OCI-M2 (cell line): ENCODE measurements around the gene TRDMT1.

ENCODE experiments used
- DNase-seq: peaks from one replicate; lab custom pipeline; 2025; ENCODE audit not compliant: unreplicated experiment; lab: John Stamatoyannopoulos, UW

Gene TRDMT1, protein sequence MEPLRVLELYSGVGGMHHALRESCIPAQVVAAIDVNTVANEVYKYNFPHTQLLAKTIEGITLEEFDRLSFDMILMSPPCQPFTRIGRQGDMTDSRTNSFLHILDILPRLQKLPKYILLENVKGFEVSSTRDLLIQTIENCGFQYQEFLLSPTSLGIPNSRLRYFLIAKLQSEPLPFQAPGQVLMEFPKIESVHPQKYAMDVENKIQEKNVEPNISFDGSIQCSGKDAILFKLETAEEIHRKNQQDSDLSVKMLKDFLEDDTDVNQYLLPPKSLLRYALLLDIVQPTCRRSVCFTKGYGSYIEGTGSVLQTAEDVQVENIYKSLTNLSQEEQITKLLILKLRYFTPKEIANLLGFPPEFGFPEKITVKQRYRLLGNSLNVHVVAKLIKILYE

GRCh38 chr10:17200912-17201793 lies at the start of gene TRDMT1:
TRDMT1 (minus strand) TSS chr10:17201672; CDS start chr10:17201634, 38 bp downstream.
- no peak for DNase-seq

DNA sequence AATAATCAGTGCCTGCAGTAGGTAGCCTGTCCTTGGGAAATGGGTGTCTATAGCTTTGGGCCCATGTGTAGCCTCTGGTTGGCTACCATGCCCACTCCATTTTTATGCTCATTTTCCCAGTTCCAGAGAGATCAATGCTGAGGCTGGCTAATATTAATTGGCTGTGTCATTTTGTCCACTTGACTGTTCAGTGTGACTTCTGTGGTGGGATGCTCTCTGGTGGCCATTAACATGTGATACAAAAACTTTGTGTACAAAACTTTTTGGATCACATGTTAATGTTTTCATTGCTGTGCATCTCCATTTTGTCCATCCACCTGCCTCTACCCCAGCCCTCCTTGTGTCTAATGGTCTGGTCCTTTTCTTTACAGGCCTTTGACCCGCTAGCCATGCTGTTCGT lies 49.3 kb upstream of the TRDMT1 start:
- no peak for DNase-seq

GRCh38 chr10:17249820-17250219 lies 48.3 kb upstream of the TRDMT1 start:
- no peak for DNase-seq

DNA sequence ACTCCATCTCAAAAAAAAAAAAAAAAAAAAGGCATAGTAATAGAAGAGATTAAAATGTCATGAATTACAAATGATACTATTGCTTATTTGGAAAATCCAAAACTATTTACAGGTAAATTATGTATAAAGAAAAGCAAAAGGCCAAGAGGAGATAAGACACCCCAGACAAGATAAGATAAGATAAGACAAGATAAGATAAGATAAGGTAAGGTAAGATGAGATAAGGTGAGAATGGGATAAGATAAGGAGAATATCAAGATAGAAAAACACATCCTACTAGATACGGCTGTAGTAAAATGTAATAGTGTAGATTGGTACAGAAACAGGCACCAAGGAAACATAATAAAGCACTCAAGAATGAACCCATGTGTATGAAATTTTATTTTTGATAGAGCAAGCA lies 47.5 kb upstream of the TRDMT1 start:
- no peak for DNase-seq

DNA sequence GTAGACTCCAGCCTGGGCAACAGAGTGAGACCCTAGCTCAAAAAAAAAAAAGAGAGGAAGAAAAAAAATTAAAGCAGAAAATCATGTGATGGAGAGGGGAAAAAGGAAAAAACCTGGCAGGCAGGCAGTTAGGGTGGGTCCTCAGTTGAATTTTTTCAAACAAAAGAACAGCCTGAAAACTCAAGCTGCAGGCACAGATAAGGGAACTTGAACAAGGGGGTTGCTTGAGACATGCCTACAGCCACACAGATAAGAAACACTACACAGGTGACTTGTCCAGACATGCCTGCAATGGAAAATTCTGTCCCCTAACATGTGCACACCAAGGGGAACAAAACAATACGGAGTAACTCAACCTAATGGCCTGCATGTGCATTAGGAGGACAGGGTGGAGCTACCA lies 45.7 kb upstream of the TRDMT1 start:
- DNase-seq: no peak

- no peak for DNase-seq
These were observed 43.4 kb upstream of the TRDMT1 start for GRCh38 chr10:17244700-17245365.

GRCh38 chr10:17241611-17242333 lies 40.3 kb upstream of the TRDMT1 start:
- no peak for DNase-seq

- no peak for DNase-seq
These were observed 39.1 kb upstream of the TRDMT1 start for GRCh38 chr10:17240616-17241015.

DNA sequence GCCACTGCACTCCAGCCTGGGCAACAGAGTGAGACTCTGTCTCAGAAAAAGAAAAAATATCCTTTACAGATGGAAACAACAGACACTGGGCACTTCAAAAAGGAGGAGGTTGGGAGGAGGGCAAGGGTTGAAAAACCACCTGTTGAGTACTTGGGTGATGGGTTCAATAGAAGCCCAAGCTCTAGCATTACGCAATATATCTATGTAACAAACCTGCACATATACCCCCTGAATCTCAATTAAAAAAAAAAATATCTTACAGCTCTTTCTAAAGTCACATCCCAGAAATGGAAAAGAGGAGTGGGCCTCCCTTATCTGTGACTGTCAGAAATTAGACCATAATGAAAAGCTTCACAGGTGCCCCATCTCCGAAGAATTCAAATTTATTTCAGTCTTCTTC lies 38.6 kb upstream of the TRDMT1 start:
- DNase-seq: no peak

- no peak for DNase-seq
These were observed 38.0 kb upstream of the TRDMT1 start for GRCh38 chr10:17239345-17240085.

DNA sequence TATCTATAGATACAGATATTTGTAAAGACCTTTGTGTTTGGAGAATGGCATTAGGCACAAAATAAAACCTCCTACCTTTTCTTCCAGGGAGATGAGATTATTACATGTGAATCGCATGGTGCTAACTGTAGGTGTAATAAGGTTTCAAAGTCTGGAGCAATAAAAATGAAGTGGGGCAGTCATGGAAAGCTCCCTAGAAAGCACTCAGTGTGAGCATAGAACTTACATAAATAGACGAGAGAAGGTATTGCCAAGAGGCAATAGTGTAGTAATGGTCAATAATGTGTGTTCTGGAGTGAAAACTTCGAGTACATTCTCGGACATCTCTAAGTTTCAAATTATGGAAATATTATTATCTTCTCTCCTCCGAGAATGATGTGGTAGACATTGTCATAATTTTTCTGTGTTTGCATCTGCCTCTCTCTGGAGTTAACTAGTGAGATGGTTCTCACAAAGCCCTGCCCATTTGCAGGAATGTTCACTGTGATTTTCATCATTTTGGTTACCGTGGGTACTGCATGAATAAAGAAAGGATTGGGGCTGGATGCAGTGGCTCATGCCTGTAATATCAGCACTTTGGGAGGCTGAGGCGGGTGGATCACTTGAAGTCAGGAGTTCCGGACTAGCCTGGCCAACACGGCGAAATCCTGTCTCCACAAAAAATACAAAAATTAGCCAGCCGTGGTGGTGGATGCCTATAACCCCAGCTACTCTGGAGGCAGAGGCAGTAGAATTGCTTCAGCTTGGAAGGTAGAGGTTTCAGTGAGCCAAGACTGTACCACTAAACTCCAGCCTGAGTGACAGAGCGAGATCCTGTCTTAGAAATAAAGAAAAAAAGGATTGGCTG lies 37.2 kb upstream of the TRDMT1 start:
- no peak for DNase-seq

- DNase-seq: no peak
These were observed 36.5 kb upstream of the TRDMT1 start for GRCh38 chr10:17237915-17238444.

DNA sequence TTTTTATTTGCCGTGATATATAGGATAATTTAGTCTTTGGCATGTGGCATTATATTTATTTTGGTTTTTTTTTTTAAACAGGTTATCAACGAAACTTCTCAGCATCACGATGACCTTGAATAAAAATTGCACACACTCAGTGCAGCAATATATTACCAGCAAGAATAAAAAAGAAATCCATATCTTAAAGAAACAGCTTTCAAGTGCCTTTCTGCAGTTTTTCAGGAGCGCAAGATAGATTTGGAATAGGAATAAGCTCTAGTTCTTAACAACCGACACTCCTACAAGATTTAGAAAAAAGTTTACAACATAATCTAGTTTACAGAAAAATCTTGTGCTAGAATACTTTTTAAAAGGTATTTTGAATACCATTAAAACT lies 35.7 kb upstream of the TRDMT1 start:
- DNase-seq: no peak

- DNase-seq: no peak
These were observed 35.1 kb upstream of the TRDMT1 start for GRCh38 chr10:17236468-17237148.

- DNase-seq: no peak
These were observed 33.7 kb upstream of the TRDMT1 start for GRCh38 chr10:17235136-17235535.

GRCh38 chr10:17234431-17234945 lies 33.0 kb upstream of the TRDMT1 start:
- DNase-seq: no peak

- DNase-seq: no peak
These were observed 32.0 kb upstream of the TRDMT1 start for GRCh38 chr10:17233286-17233991.
